GM10847 (cell line): ENCODE measurements around the gene PLEKHM1.

Experiments used
- POLR2A ChIP-seq: IDR thresholded peaks from 2 replicates; pipeline ENCODE4 v1.6.1; 2011; ENCODE audit not compliant: insufficient read length; ENCODE audit errors: extremely low read depth

The PLEKHM1 gene

DNA sequence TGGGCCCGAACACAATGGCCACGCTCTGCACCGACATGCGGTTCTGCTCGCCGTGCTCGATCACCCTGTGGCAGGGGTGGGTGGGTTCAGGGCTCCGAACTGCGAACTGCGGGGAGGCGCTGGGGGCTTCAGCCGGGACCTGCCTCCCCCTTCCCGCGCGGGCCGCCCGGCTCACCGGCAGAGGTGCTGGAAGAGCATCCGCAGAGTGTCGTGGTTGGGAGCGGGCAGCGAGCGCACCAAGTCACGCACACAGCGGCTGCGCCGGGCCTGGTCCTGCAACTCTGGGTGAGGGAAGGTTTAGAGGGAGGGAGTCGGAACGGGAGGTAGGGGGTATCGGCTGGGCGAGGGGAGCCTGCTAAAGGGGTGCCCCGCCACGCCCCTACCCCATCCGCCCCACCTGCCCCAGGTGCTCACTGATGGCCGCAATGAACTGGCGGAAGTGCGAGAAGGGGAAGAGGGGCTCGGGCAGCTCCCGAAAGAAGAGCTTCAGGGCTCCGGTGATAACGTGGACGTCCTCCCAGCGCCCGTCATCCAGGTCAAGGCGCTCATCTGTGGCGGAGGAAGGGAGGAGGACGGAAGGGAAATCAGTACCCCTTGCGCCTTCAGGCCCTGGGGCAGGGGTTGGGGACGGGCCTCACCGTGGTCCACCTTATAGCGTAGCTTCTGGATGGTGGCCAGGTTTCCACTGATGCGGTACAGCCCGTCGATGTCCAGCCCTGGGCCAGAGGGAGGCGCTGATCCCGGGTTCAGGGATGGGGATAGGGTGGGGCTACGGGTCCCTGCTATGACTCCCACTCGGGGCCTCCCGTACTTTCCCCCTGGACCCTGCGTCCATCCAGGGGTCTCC is 94.7 kb downstream of the PLEKHM1 start:
- TF ChIP-seq POLR2A = no peak

DNA sequence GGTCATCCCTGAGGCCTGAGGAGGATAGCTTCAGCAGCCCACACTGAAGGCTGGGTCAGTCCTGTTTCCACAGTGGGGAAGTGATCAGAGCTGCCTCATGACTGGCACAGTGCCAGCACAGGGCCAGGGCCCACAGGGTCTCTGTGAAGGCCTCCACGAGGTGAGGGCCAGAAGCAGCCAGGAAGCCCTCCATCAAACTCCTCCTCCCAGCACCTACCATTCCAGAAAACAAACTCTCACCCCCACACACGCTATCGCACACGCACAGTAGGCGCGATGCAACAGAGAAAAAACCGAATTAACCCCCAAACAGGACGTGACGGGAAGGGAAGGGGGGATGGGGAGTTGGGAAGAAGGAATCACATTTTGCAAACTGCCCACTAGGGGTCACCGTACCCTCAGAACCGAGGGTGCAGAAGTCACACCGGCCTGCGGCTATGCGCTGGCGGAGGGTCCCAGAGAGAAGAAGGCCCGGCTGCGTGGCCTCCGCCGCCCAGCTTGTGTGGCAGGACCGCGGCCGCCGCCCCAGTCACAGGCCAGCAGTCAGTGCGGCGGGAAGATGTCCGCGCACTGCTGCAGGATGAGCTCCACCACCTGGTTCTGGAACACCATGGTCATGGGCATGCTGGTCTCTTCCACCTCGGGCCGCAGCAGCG is 95.5 kb downstream of the PLEKHM1 start:
- no peak for TF ChIP-seq POLR2A

DNA sequence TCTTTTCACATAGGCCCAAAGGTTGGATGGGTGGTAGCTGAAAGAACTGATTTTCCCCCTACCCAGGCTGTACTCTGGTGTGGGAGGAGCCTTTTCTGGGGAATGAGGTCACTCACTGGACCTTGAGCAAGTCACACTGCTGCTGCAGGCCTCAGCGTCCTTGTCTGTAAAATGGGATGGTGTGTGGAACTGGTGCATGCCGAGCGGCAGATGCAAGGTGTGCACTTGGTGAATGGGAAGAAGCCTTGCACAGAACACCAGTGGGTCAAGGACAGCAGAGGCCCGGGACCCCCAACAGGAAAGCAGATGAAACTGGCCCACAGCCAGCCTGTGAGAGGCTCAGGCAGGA is 96.0 kb downstream of the PLEKHM1 start:
- no peak for TF ChIP-seq POLR2A

DNA sequence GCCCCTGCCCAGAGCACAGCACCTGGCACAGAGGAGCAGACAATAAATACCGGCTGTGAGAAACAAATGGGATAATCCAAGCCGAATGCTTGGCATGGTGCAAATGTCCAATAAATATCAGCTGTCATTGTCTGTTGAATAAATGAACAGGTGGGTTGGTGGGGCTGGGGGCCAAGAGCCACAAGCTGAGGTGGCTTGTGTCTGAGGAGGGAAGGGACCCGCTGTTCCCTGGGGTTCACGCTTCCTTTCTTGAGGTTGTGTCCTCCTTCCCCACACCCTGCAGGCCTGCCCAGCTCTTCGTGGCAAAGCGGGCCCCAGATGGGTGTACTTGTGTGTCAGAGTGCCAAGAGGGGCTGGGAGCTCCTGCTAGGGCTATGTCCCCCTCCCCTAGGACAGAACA is 96.4 kb downstream of the PLEKHM1 start:
- no peak for TF ChIP-seq POLR2A

DNA sequence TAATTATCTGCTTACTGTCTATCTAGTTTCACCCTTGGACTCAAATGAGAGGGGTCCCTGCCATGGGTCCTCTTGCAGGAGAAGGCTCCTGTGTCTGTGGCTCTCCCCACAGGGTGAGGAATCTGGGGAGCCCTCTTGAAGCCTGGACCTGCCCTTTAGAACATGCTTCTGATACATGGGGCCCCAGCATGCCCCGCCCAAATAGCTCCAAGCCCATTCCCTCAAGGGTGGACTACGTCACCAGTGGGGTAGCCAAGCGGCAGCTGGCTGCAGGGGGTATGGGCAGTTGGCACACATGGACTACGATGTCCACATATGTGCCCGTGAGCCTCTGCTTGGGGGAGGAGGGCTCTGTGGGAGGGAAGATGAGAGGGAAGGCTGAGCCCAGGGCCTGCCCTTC is 97.1 kb downstream of the PLEKHM1 start:
- no peak for TF ChIP-seq POLR2A

DNA sequence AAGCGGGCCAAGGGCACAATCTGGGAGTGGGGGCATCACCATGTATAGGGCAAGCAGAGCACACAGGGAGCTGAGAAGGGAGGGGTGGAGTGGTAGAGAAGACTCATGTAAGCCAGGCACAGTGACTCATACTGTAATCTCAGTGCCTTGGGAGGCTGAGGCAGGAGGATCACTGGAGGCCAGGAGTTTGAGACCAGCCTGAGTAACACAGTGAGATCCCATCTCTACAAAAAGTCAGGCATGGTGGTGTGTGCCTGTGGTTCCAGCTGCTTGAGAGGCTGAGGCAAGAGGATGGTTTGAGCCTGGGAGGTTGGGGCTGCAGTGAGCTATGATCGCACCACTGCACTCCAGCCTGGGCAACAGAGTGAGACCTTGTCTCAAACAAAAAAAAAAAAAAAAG is 98.6 kb downstream of the PLEKHM1 start:
- no peak for TF ChIP-seq POLR2A

DNA sequence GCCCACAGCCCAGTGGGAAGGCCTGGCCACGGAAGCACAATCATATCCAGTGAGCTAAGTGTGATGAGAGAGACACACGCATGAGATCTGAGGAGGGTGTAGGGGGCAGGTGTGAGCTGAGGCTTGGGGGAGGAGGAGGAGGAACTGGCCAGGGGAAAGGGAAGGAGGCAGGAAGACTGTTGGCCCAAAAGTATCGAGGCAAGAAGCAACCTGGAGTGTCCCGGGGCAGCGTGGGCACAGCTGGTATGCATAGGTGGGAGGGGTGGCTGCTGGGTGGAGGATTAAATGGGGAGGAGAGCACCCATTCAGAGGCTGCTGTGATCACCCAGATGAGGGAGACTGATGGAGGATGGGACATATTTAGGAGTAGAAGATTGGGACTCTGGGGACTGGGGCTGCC is 99.2 kb downstream of the PLEKHM1 start:
- no peak for TF ChIP-seq POLR2A

DNA sequence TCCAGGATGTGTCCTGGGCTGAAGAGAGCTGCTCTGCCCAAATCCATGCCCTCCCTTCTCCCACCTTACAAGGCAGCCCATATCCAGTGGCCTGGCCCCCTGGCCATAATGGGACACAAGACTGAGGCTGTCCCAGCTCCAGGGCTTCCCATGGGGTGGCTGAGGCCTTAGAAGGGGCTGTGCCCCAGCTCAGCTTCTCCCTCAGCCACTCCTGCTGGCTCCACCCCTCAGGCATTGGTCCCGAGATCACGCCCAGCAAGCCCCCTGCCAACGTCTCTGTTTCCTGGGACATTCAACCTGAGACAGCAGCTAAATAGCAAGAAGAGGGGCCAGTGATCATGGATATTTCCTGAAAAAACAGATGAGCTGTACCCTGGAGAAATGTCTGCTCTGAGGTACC is 101.2 kb downstream of the PLEKHM1 start:
- TF ChIP-seq POLR2A = no peak

DNA sequence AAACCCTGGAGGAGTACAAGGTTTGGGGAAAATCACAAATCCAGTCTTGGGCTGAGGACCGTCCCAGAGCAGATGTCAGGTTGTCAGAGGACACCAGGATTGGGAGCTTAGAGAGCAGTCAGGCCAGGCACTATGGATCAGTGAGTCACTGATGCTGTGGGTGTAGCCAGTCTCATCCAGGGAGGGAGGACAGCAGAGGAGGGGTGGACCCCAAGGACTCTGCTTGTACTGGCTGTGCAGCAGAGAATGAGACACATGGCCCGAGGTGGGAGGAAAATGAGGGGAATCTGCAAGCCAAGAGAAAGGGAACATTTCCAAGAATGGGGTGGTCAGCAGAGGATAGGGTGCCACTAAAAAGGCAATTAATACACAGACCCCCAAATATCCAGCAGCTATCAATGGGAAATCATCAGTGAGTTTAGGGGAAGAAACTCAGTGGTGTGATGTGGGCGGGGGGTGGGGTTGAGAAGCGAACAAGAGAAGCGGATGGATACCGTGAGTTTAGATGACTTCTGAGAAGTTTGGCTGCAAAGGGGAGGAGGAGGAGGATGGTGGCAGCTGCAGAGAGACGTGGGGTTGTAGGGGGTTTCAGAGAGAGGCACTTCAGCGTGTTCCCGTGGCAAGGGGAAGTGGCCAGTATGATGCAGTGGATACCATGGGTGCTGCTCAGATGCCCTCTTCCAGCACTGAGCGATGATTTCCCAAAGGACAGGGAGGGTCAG is 101.8 kb downstream of the PLEKHM1 start:
- no peak for TF ChIP-seq POLR2A

DNA sequence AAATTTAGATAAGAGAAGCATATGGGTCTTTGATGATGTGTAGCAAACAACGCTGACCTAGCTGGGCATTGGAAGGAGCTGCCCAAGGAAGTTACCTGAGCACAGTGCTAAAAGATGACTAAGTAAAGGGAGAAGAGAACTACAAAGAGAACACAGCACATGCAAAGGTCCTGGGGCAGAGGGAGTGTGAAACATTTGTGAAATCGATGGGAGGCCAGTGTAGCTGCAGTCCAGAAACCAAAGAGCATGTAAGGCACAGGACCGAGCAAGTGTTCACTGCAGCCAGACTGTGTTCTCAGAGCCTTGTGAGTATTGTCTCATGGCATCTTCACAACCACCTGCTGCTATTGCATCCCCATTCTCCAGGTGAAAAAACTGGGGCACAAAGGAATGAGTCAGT is 102.8 kb downstream of the PLEKHM1 start:
- TF ChIP-seq POLR2A = no peak

DNA sequence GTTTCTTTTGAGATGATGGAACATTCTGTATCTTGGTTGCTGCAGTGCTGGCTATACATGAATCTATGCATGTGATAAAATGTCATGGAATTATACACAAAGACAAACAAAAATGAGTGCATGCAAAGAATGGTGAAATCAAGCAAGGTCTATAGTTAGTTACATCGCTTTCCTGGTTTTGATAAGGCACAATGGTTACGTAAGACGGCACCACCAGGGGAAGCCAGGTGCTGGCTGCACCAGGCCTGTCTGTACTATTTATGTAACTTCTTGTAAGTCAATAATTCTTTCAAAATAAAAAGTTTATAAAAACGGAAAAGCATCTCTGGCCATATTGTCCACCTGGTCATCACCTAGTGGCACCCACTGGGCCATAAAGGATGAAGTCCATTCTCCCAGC is 104.3 kb downstream of the PLEKHM1 start:
- TF ChIP-seq POLR2A = no peak
